ENCODE results near the gene MAD1L1. TPM values are rescaled to one million over a fixed set of nuclear protein-coding genes. Genes with fewer than 3 reads are reported as not detected.

The MAD1L1 gene
- total RNA-seq, 1 experiment from 2014 or later = 46.7 TPM

DNA sequence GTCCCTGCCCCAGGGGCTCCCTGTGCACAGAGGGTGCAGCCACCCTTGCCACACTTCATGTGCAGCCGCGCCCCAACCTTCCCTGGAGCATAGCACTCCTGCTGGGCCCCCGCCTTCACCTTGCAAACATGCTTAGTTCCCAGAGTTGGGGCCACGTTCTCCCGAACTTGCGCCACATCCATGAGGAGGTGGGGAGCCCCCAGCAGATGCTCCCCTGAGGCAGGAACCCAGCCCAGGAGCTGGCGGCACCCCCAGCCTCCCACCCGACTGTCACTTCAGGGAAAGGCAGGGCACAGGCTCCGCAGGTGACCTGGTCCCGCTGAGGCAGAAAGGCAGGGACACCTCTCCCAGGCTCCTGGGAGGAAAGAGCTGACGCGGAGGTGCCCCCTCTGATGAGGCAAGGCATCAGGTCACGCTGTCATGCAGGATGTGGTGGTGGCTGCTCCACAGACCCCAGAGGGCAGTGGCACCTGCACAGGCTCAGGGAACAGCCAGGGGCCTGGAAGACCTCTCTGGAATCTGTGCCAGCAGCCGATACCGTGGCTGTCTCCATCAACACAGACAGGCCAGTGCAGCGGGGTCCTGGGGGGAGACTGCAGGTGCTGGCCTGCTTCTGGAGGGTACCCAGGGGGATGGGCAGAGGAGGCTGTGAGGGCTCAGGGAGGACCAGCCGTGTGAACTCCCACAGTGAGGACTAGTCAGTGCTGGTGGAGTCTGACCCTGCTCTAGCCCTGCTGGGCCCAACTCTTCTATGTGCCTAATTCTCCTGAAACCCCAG is 221.3 kb downstream of the MAD1L1 start:
- Histone ChIP-seq H3K4me3 (ENCODE audit: low read depth, low read length, poor library complexity, severe bottlenecking) (no peak overlapping the region), H3K36me3 (ENCODE audit: insufficient read depth, low read length, poor library complexity, severe bottlenecking) (no peaks in the 10 kb centered on the region), H3K27me3 (replicated peaks; ENCODE audit: insufficient read depth, low read depth, low read length, poor library complexity) (no peaks in the 10 kb centered on the region), H3K9me3 (ENCODE audit: low read depth, low read length, poor library complexity, severe bottlenecking) (no peaks in the 10 kb centered on the region), H3K27ac (ENCODE audit: low read depth, low read length, poor library complexity, severe bottlenecking) (no peak overlapping the region), H3K4me1 (ENCODE audit: insufficient read depth, low read length, poor library complexity, severe bottlenecking) (peaks cover 8% of the 10 kb centered on the region)
- ChIA-PET CTCF (no interaction called here), POLR2A (ENCODE audit: low non-redundant PET) (no interaction called here)
- no peak for DNase-seq (ENCODE audit: low spot score)
- BruUV-seq (replicated peaks) = no TSS peak
- intact Hi-C loops (cut with micrococcal nuclease; ENCODE audit: unreplicated experiment) = no loop called here
- TF ChIP-seq EZH2 (IDR thresholded peaks at IDR 0.05; ENCODE audit: borderline replicate concordance, low read depth, low read length, poor library complexity, severe bottlenecking) = no peak
- TF ChIP-seq, protein P1, sequence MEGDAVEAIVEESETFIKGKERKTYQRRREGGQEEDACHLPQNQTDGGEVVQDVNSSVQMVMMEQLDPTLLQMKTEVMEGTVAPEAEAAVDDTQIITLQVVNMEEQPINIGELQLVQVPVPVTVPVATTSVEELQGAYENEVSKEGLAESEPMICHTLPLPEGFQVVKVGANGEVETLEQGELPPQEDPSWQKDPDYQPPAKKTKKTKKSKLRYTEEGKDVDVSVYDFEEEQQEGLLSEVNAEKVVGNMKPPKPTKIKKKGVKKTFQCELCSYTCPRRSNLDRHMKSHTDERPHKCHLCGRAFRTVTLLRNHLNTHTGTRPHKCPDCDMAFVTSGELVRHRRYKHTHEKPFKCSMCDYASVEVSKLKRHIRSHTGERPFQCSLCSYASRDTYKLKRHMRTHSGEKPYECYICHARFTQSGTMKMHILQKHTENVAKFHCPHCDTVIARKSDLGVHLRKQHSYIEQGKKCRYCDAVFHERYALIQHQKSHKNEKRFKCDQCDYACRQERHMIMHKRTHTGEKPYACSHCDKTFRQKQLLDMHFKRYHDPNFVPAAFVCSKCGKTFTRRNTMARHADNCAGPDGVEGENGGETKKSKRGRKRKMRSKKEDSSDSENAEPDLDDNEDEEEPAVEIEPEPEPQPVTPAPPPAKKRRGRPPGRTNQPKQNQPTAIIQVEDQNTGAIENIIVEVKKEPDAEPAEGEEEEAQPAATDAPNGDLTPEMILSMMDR (conservative IDR thresholded peaks at IDR 0.05; ENCODE audit: low read depth, low read length) = no peak

DNA sequence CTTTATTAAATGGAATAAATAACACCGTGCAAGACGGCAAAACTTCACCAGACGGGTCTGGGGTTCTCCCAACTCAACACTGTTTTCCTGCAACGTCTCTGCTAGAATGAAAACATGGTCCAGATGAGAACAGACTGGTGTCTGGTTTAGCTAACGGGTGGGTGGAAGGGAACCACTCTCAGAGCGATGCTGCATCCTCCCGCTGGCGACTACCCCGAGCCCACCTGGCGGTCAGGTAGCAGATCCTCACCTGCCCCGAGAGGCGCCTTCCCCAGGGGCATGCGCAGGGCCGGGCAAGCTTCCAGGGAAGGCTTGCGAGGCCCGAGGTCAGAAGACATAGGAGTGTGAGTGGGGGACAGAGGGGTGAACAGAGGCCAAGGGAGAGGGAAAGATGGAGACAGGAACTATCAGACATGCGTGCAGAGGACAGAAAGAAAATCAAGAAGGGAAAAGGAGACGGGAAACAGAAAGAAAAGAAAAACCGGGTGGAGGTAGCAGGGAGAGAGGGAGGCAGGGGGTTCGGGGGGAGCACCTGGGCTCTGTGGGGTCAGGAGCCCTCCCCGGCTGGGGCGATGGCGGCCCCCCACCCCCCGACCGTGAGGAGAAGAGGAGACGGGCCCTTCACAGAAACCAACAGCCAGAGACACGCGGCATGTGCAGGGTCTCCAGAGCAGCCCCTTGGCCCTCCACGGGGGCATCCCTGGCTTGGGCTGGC is 222.0 kb downstream of the MAD1L1 start:
- TF ChIP-seq, protein P1 (conservative IDR thresholded peaks at IDR 0.05; ENCODE audit: low read depth, low read length) = no peak
- TF ChIP-seq EZH2 (IDR thresholded peaks at IDR 0.05; ENCODE audit: borderline replicate concordance, low read depth, low read length, poor library complexity, severe bottlenecking) = no peak
- Histone ChIP-seq H3K27ac (ENCODE audit: low read depth, low read length, poor library complexity, severe bottlenecking) (no peak overlapping the region), H3K9me3 (ENCODE audit: low read depth, low read length, poor library complexity, severe bottlenecking) (no peaks in the 10 kb centered on the region), H3K4me1 (ENCODE audit: insufficient read depth, low read length, poor library complexity, severe bottlenecking) (peaks cover 8% of the 10 kb centered on the region), H3K27me3 (replicated peaks; ENCODE audit: insufficient read depth, low read depth, low read length, poor library complexity) (no peaks in the 10 kb centered on the region), H3K36me3 (ENCODE audit: insufficient read depth, low read length, poor library complexity, severe bottlenecking) (no peaks in the 10 kb centered on the region), H3K4me3 (ENCODE audit: low read depth, low read length, poor library complexity, severe bottlenecking) (no peak overlapping the region)
- no TSS peak for BruUV-seq (replicated peaks)
- intact Hi-C loops (cut with micrococcal nuclease; ENCODE audit: unreplicated experiment) = no loop called here
- ChIA-PET CTCF (no interaction called here), POLR2A (ENCODE audit: low non-redundant PET) (no interaction called here)
- DNase-seq (ENCODE audit: low spot score) = no peak

DNA sequence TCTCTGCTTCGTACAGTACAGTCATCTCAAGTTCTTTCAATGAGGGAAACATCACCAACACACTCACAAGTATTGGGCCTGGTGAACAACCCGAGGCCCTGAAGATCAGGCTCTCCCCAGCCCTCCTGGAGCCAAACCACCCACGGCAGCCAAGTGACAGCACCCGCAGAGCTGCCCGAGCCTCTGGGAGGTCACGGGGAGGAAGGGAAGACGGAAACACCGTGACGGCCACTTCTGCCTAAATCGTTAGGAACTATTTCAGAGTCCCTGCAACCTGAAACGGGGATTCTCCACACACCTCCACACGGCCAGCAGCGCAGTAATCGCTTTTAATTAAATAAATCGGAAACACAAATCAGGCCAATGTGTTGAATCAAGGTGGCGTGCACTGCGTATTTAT is 222.6 kb downstream of the MAD1L1 start:
- DNase-seq (ENCODE audit: low spot score) = no peak
- CTCF ChIA-PET = no interaction called here
- Histone ChIP-seq H3K27me3 (replicated peaks; ENCODE audit: insufficient read depth, low read depth, low read length, poor library complexity) (no peaks in the 10 kb centered on the region), H3K27ac (ENCODE audit: low read depth, low read length, poor library complexity, severe bottlenecking) (no peak overlapping the region), H3K36me3 (ENCODE audit: insufficient read depth, low read length, poor library complexity, severe bottlenecking) (no peaks in the 10 kb centered on the region), H3K9me3 (ENCODE audit: low read depth, low read length, poor library complexity, severe bottlenecking) (no peaks in the 10 kb centered on the region), H3K4me3 (ENCODE audit: low read depth, low read length, poor library complexity, severe bottlenecking) (no peak overlapping the region), H3K4me1 (ENCODE audit: insufficient read depth, low read length, poor library complexity, severe bottlenecking) (peaks cover 8% of the 10 kb centered on the region)
- TF ChIP-seq, protein P1 (conservative IDR thresholded peaks at IDR 0.05; ENCODE audit: low read depth, low read length) = no peak
- no peak for TF ChIP-seq EZH2 (IDR thresholded peaks at IDR 0.05; ENCODE audit: borderline replicate concordance, low read depth, low read length, poor library complexity, severe bottlenecking)
- no TSS peak for BruUV-seq (replicated peaks)
- intact Hi-C loops (cut with micrococcal nuclease; ENCODE audit: unreplicated experiment) = no loop called here
- POLR2A ChIA-PET (ENCODE audit: low non-redundant PET) = no interaction called here
